Stomach (tissue), 4 donors: ENCODE measurements around the gene CFAP20DC.

ENCODE experiments used
- CTCF ChIP-seq, 7 experiments: fragments of 450-650 bp in 4 of 7; fragments of 200-600 bp in 3 of 7; sonication (generic) in 3 of 7; IDR thresholded peaks; one replicate each; pipeline ENCODE4 v1.5.1; 2016 to 2019; ENCODE audit warnings: antibody characterized with exemption in 7 of 7, control low read depth in 2 of 7, mild to moderate bottlenecking in 1 of 7
- POLR2A ChIP-seq, 4 donors: fragments of 450-650 bp; IDR thresholded peaks; one replicate each; pipeline ENCODE4 v1.6.1; 2016; ENCODE audit warnings: antibody characterized with exemption in 4 of 4, control low read depth in 2 of 4, mild to moderate bottlenecking in 1 of 4, moderate library complexity in 1 of 4
- POLR2AphosphoS5 ChIP-seq, 3 donors: sonication (generic); formaldehyde crosslinking; IDR thresholded peaks; one replicate each; pipeline ENCODE4 v1.6.1; 2016; ENCODE audit warnings: antibody characterized with exemption in 3 of 3

- TF ChIP-seq CTCF (IDR thresholded peaks at IDR 0.05), result no peak
- no peak for TF ChIP-seq POLR2A (IDR thresholded peaks at IDR 0.05)
- TF ChIP-seq POLR2AphosphoS5 (IDR thresholded peaks at IDR 0.05), result no peak
These were observed 61.8 kb downstream of the CFAP20DC start for GRCh38 chr3:58988041-58988440.
